Measurements from ENCODE around the gene NOS1AP.
"Not testable (repeated sequence)": the region's sequence is repeated elsewhere in the genome, so short reads cannot be mapped to it uniquely, and the experiment has no call there.

Gene NOS1AP

GRCh38 chr1:162166917-162167615, 97.6 kb downstream of the NOS1AP start:
- no peak for DNase-seq (ENCODE audit: low read depth, low spot score)

DNA sequence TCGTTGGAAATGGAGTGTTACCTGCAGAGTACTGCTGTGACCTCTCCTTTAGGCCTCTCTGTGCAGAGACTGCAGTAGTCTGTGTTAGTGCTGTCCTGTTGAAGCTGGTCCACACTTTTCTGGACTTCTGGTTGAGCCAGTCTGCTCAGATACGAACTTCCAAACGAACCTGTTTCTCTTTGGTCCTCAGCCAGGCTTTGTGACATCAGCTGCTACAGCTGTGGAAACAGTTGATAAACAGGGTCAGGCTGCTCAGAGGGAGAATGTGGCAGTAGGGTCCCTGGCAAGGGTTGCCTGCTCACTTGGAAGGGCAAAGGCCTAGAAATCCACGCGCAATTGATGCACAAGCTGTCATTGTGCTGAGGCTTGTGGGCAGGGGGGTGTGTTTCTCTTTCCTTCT, 98.8 kb downstream of the NOS1AP start:
- peak; percentile 57 for DNase-seq (ENCODE audit: low read depth, low spot score)

DNA sequence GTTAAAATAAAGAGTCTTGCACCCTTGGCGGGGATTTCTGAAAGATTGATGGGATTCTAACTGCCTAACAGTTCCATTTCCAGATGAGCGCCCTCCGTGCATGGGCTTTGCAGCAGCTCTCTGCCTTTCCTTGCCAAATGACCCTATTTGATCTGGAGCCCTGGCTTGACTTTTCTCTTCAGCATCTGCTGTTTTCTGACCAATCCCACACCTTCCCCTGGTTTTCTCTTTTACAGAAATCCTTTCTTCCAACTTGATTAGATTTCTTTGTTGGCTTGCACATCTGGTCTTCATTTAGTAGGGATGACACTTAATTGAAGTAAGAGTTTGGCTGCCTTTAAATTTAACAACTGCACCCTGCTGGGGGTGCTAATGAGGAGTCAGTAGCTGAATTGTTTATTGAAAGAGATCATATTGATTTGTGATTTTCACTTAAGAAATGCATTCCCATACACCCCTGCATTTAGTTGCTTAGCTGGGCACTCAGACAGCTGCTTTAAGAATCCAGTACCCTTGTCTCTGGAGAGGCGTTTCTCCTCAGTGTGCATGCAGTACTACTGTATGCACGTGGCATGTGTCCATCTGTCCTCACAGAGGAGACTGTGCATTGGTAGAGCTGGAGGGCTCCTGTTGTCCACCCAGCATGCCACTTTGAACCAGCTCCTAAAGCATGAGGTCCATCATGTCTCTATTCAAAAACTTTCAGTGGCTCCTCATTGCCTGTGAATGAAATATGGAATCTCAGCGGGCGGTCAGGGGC, 99.7 kb downstream of the NOS1AP start:
- no peak for DNase-seq (ENCODE audit: low read depth, low spot score)

- DNase-seq (ENCODE audit: low read depth, low spot score) = no peak
Measured at GRCh38 chr1:162171111-162171510, 101.6 kb downstream of the NOS1AP start.

GRCh38 chr1:162172311-162173102, 103.0 kb downstream of the NOS1AP start:
- DNase-seq (ENCODE audit: low read depth, low spot score) = no peak

GRCh38 chr1:162173607-162174006, 104.1 kb downstream of the NOS1AP start:
- DNase-seq (ENCODE audit: low read depth, low spot score) = not testable (repeated sequence)

DNA sequence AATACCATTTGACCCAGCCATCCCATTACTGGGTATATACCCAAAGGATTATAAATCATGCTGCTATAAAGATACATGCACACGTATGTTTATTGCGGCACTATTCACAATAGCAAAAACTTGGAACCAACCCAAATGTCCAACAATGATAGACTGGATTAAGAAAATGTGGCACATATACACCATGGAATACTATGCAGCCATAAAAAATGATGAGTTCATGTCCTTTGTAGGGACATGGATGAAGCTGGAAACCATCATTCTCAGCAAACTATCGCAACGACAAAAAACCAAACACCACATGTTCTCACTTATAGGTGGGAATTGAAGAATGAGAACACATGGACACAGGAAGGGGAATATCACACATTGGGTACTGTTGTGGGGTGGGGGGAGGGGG, 104.5 kb downstream of the NOS1AP start:
- DNase-seq (ENCODE audit: low read depth, low spot score) = not testable (repeated sequence)

GRCh38 chr1:162175379-162176081, 106.0 kb downstream of the NOS1AP start:
- DNase-seq (ENCODE audit: low read depth, low spot score) = peak; percentile 74

- DNase-seq (ENCODE audit: low read depth, low spot score) = no peak
Measured at GRCh38 chr1:162177126-162177525, 107.6 kb downstream of the NOS1AP start.

DNA sequence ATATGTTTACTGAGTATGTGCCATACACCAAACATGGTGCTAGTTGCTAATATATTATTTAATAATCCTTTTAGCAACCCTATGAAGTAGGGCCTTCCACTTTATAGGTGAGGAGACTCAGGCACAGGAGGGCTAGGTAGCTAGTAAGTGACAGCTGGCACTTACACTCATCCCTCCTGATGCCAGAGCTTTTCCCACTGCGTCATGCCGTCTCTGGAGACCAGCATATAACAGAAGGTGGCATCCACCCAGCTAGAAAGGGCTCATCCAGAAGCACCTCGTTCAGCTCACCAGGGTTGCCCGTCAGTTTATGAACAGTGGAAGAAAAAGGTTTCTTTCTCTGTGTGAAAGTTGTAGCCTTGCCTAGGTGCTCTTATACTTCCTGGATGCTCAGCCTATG, 108.9 kb downstream of the NOS1AP start:
- DNase-seq (ENCODE audit: low read depth, low spot score) = no peak

DNA sequence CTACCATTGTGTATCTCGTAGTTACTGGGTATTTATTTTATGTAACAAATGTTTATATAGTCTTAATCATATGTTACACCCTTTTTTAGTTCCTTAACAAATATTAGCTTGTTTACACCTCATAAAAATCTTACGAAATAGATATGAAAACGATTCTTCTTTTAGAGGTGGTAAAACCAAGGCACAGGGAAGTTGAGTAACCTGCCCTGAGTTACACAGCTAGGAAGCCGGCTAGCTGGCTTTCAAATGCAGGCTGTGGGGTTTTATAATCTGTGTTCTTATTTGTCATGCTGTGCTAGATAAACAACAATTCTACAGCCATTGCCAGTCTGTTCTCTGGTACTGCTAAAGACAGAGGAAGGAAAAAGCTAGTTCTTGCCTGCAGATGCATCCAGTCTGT, 109.6 kb downstream of the NOS1AP start:
- DNase-seq (ENCODE audit: low read depth, low spot score) = no peak

- DNase-seq (ENCODE audit: low read depth, low spot score) = no peak
Measured at GRCh38 chr1:162180813-162181212, 111.3 kb downstream of the NOS1AP start.

GRCh38 chr1:162182090-162182489, 112.6 kb downstream of the NOS1AP start:
- no peak for DNase-seq (ENCODE audit: low read depth, low spot score)

DNA sequence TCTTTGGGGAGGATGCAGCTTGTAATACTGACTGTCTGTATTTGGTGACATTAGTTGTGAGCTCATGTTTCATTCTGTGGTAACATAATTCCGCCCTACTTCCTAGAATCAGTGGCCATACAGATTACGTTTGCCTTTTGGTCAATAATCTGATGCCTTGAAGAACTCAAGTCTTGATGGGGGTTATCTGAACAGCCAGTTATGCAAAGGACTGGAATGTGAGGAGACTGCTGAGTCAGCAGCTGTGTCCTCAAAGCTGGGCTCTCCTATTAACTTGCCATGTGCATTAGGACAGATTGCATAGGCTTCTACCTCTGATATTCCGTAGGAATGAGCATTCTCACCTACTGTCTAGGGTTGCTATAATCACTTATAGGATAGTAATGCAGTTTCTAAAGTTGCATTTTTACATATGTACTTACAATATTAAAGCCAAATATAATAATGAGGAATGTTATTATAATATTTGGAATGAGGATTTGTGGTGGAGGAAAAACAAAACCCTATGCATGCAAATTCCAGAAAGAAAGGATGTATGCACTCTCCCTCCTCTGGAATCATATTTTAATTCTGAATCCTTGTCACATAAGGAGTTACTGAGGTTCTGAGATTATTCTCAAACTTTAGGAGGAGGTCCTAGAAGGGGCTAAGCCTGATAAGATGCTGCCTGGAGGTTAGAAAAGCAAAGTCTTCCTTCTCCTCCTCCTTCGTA, 116.0 kb downstream of the NOS1AP start:
- no peak for DNase-seq (ENCODE audit: low read depth, low spot score)

- DNase-seq (ENCODE audit: low read depth, low spot score) = no peak
Measured at GRCh38 chr1:162186026-162186374, 116.5 kb downstream of the NOS1AP start.

GRCh38 chr1:162186406-162186805, 116.9 kb downstream of the NOS1AP start:
- no peak for DNase-seq (ENCODE audit: low read depth, low spot score)

GRCh38 chr1:162187687-162188276, 118.3 kb downstream of the NOS1AP start:
- no peak for DNase-seq (ENCODE audit: low read depth, low spot score)

- DNase-seq (ENCODE audit: low read depth, low spot score) = no peak
Measured at GRCh38 chr1:162189345-162189744, 119.9 kb downstream of the NOS1AP start.

- peak; percentile 60 for DNase-seq (ENCODE audit: low read depth, low spot score)
Measured at GRCh38 chr1:162191396-162192305, 122.2 kb downstream of the NOS1AP start.

GRCh38 chr1:162192306-162192678, 122.8 kb downstream of the NOS1AP start:
- DNase-seq (ENCODE audit: low read depth, low spot score) = no peak
